ENCODE data around the gene QRFP. TPM values are rescaled to one million over a fixed set of nuclear protein-coding genes. Genes with fewer than 3 reads are reported as not detected.

The QRFP gene
- total and polyA plus RNA-seq, 2 donors (not counting 1 experiment from before 2014, with no cell fraction given): not detected

DNA sequence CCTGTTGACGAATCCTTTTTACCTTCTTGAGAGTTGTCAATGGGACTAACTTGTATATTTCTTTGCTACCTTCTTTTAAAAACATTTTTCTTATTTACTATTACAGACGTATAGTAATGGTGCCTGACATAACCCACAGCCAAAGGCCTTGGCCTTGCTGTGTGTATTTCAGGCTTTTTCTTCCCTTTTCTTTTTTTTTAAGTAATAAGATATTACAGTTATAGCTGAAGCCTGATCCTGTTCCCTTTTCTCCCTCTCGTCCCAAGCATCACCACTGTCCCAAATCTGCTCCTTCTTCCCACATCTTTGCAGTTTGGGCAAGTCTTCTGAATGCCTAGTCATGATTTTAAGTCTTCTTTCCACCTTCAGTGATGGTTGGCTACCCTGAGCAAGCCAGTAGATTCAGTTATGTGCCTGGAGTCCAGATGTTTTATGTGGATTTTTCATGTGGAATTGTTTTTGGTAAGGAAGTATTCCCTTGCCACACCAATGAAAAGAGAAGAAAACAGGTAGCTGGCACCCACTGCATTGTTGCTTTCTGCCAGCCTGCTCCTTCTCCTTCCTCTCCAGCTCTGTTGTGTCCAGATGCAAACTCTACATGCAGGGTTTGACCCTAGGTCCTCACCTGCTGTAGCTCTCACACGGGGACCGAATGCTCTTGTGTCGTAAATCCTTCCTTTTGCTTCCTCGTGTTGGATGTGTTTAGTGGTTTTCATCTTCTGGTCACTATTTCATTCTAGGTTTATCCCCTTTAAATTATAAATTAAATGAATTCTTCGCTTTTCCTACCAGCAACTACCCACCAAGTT, 35.0 kb downstream of the QRFP start:
- peaks cover 12% of the 10 kb centered on the region for H3K36me3 ChIP-seq (ENCODE audit: control insufficient read depth, insufficient read depth, low read length)
- no peaks in the 10 kb centered on the region for H4K20me1 ChIP-seq (ENCODE audit: control insufficient read depth, extremely low read depth, insufficient read depth, low read length)
- H3K27ac ChIP-seq (ENCODE audit: insufficient read depth, low read length): peak overlapping the region; percentile 94
- no peak overlapping the region for H2AFZ ChIP-seq (ENCODE audit: low read length)
- peaks cover 31% of the 10 kb centered on the region for H3K4me1 ChIP-seq (ENCODE audit: control insufficient read depth, extremely low read depth, insufficient read depth, low read length)
- H3K4me2 ChIP-seq (ENCODE audit: extremely low read depth, insufficient read depth, low read length): peak overlapping the region; percentile 44
- peaks cover 75% of the 10 kb centered on the region for H3K79me2 ChIP-seq (ENCODE audit: control insufficient read depth, insufficient read depth, low read length)
- H3K4me3 ChIP-seq (replicated peaks in 1 of 4; ENCODE audit: control extremely low read depth in 1 of 4, insufficient read depth in 1 of 4, low read depth in 3 of 4, low read length in 4 of 4): no peak overlapping the region
- H3K9me3 ChIP-seq (ENCODE audit: control insufficient read depth, insufficient read depth, low read depth, low read length): no peaks in the 10 kb centered on the region
- H3K27me3 ChIP-seq (ENCODE audit: control insufficient read depth, insufficient read depth, low read length): no peaks in the 10 kb centered on the region
- DNase-seq (ENCODE audit: low read depth in 2 of 2): no peak
- TF ChIP-seq, protein P1, sequence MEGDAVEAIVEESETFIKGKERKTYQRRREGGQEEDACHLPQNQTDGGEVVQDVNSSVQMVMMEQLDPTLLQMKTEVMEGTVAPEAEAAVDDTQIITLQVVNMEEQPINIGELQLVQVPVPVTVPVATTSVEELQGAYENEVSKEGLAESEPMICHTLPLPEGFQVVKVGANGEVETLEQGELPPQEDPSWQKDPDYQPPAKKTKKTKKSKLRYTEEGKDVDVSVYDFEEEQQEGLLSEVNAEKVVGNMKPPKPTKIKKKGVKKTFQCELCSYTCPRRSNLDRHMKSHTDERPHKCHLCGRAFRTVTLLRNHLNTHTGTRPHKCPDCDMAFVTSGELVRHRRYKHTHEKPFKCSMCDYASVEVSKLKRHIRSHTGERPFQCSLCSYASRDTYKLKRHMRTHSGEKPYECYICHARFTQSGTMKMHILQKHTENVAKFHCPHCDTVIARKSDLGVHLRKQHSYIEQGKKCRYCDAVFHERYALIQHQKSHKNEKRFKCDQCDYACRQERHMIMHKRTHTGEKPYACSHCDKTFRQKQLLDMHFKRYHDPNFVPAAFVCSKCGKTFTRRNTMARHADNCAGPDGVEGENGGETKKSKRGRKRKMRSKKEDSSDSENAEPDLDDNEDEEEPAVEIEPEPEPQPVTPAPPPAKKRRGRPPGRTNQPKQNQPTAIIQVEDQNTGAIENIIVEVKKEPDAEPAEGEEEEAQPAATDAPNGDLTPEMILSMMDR (conservative IDR thresholded peaks at IDR 0.05 in 1 of 2, IDR thresholded peaks at IDR 0.05 in 1 of 2; ENCODE audit: low read depth in 1 of 2, low read length in 2 of 2): no peak
- no peak for TF ChIP-seq EZH2 (IDR thresholded peaks at IDR 0.05; ENCODE audit: low read length, missing control alignments)
- peak overlapping the region; percentile 41 for H3K9ac ChIP-seq (ENCODE audit: insufficient read depth, low read length)

- Histone ChIP-seq H3K27ac (ENCODE audit: insufficient read depth, low read length) (peak overlapping the region; percentile 94), H3K4me1 (ENCODE audit: control insufficient read depth, extremely low read depth, insufficient read depth, low read length) (peaks cover 30% of the 10 kb centered on the region), H3K4me2 (ENCODE audit: extremely low read depth, insufficient read depth, low read length) (peak overlapping the region; percentile 60), H3K79me2 (ENCODE audit: control insufficient read depth, insufficient read depth, low read length) (peaks cover 76% of the 10 kb centered on the region), H3K9ac (ENCODE audit: insufficient read depth, low read length) (peak overlapping the region; percentile 63), H3K27me3 (ENCODE audit: control insufficient read depth, insufficient read depth, low read length) (no peaks in the 10 kb centered on the region), H4K20me1 (ENCODE audit: control insufficient read depth, extremely low read depth, insufficient read depth, low read length) (no peaks in the 10 kb centered on the region), H2AFZ (ENCODE audit: low read length) (no peak overlapping the region), H3K9me3 (ENCODE audit: control insufficient read depth, insufficient read depth, low read depth, low read length) (no peaks in the 10 kb centered on the region), H3K4me3 (replicated peaks in 1 of 4; ENCODE audit: control extremely low read depth in 1 of 4, insufficient read depth in 1 of 4, low read depth in 3 of 4, low read length in 4 of 4) (no peak overlapping the region), H3K36me3 (ENCODE audit: control insufficient read depth, insufficient read depth, low read length) (peaks cover 12% of the 10 kb centered on the region)
- no peak for TF ChIP-seq EZH2 (IDR thresholded peaks at IDR 0.05; ENCODE audit: low read length, missing control alignments)
- TF ChIP-seq, protein P1 (conservative IDR thresholded peaks at IDR 0.05 in 1 of 2, IDR thresholded peaks at IDR 0.05 in 1 of 2; ENCODE audit: low read depth in 1 of 2, low read length in 2 of 2): peak; percentile 27 to 34
- DNase-seq (ENCODE audit: low read depth in 2 of 2): peak; percentile 93 to 100
These were observed 35.9 kb downstream of the QRFP start for GRCh38 chr9:130860458-130861316.

Measured in fibroblast of lung (primary cell).